LNCAP (cell line): ENCODE measurements around the gene CYP2W1.

Experiments used
- CTCF ChIP-seq: fragments of 450-650 bp; IDR thresholded peaks from 2 replicates; pipeline ENCODE4 v1.5.1; 2017; ENCODE audit warnings: mild to moderate bottlenecking

The CYP2W1 gene

GRCh38 chr7:1010226-1010625 lies 27.2 kb downstream of the CYP2W1 start:
- TF ChIP-seq CTCF: no peak

- TF ChIP-seq CTCF: no peak
Measured at GRCh38 chr7:1011297-1012003, 28.5 kb downstream of the CYP2W1 start.

GRCh38 chr7:1012004-1012715 lies 29.2 kb downstream of the CYP2W1 start:
- no peak for TF ChIP-seq CTCF

- no peak for TF ChIP-seq CTCF
Measured at GRCh38 chr7:1012716-1013095, 29.7 kb downstream of the CYP2W1 start.

DNA sequence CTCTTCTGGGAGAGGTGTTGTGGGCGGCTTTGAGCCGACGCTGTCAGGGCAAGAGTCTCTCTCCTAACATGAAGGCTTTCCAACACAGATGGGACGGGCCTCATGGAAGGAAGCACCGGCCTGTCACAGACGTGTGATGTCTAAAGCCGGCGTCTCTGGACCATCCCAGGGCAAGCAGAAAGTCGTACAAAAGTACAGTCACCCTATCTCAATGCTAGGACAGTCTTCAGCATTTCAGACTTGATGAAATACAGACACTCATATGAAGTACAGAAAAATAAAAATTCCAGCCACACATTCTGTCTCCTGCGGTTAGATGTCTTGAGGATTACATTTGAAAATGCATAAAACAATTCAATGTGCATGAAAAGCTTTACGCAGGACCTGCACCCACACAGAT lies 30.6 kb downstream of the CYP2W1 start:
- TF ChIP-seq CTCF: no peak

GRCh38 chr7:1014681-1015080 lies 31.7 kb downstream of the CYP2W1 start:
- no peak for TF ChIP-seq CTCF

DNA sequence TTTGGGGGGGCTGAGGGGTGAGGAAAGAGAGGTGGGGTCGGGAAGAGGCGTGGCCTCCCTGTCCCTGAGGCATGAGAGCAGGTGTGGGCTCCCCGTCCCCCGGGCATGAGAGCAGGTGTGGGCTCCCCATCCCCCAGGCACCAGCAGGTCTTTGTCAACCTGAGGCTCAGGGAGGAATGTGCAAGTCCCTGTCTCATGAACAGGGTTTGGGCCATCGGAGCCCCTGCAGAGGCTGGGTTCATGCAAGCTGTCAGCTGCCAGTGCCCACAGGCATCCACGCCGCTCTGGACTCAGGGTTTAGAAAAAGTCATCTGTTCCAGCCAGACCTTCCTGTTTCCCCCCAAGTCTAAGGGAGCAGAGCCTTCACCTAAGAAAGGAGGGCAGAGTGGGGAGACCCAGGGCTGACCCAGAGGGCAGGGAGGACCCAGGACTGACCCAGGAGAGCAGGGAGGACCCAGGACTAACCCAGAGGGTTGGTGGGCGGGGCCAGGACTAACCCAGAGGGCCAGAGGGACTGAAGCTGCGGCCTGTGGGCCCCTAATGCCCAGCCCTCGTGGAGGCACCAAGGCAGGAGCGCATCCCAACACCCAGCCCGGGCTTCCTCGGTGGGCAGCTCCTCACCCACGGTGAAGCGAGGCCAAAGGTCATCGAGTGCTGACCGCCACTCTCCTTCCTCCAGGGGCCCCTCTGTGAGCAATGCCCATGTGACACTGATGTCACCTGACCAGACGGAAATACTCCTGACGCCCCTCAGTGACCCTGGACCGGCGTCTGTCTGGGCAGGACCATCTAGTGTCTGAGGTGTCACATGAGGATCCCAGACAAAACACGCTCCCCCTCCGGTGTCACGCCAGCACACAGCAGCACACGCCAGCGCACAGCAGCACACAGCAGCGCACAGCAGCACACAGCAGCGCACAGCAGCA lies 32.5 kb downstream of the CYP2W1 start:
- no peak for TF ChIP-seq CTCF
